H9 (cell line): Measurements from ENCODE around the gene SNCB. TPM values are rescaled to one million over a fixed set of nuclear protein-coding genes. Genes with fewer than 3 reads are reported as not detected.
A peak's percentile ranks its signal among the peaks of the same experiment; 100 is the strongest.

Source experiments
- DNase-seq: peaks from one replicate; pipeline ENCODE4 v3.0.0-alpha.2; 2017
- H2AFZ ChIP-seq: one replicate; pipeline ENCODE4 v1.6.1; 2013; ENCODE audit warnings: mild to moderate bottlenecking, low read length, control low read depth, moderate library complexity
- H2AK5ac ChIP-seq: 2 replicates; pipeline ENCODE4 v1.6.1; 2013; ENCODE audit warnings: low read length, control low read depth, mixed read lengths; ENCODE audit not compliant: insufficient read length
- H2BK120ac ChIP-seq: one replicate; pipeline ENCODE4 v1.6.1; 2013; ENCODE audit warnings: low read depth, mild to moderate bottlenecking, low read length, control low read depth, inconsistent platforms; ENCODE audit not compliant: poor library complexity, severe bottlenecking
- H2BK12ac ChIP-seq: 2 replicates; pipeline ENCODE4 v1.6.1; 2013; ENCODE audit warnings: low read length, control low read depth, mixed read lengths, low read depth; ENCODE audit not compliant: insufficient read length
- H2BK15ac ChIP-seq: 2 replicates; pipeline ENCODE4 v1.6.1; 2013; ENCODE audit warnings: low read depth, low read length, control low read depth
- H2BK20ac ChIP-seq: one replicate; pipeline ENCODE4 v1.6.1; 2013; ENCODE audit warnings: low read depth, mild to moderate bottlenecking, low read length, control low read depth, inconsistent platforms; ENCODE audit not compliant: poor library complexity, severe bottlenecking
- H2BK5ac ChIP-seq: 2 replicates; pipeline ENCODE4 v1.6.1; 2013; ENCODE audit warnings: low read length, control low read depth, mixed read lengths; ENCODE audit not compliant: insufficient read length
- H3K14ac ChIP-seq: 2 replicates; pipeline ENCODE4 v1.6.1; 2013; ENCODE audit warnings: low read length, control low read depth; ENCODE audit not compliant: insufficient read depth
- H3K18ac ChIP-seq: 2 replicates; pipeline ENCODE4 v1.6.1; 2013; ENCODE audit warnings: low read depth, mild to moderate bottlenecking, mixed read lengths, low read length, control low read depth; ENCODE audit not compliant: insufficient read length
- H3K23ac ChIP-seq: 2 replicates; pipeline ENCODE4 v1.6.1; 2013; ENCODE audit warnings: low read length, control low read depth, mixed read lengths, low read depth; ENCODE audit not compliant: insufficient read length
- H3K23me2 ChIP-seq: 2 replicates; pipeline ENCODE4 v1.6.1; 2013; ENCODE audit warnings: low read depth, mild to moderate bottlenecking, mixed read lengths, low read length, control low read depth; ENCODE audit not compliant: insufficient read length, poor library complexity, severe bottlenecking
- H3K27ac ChIP-seq: 2 replicates; pipeline ENCODE4 v1.5.1; 2013; ENCODE audit warnings: low read length, control low read depth, mixed read lengths, low read depth; ENCODE audit not compliant: insufficient read length
- H3K27me3 ChIP-seq: 2 replicates; pipeline ENCODE4 v1.6.1; 2013; ENCODE audit warnings: low read length, control low read depth, inconsistent platforms; ENCODE audit not compliant: insufficient read depth
- H3K4ac ChIP-seq: 2 replicates; pipeline ENCODE4 v1.6.1; 2013; ENCODE audit warnings: low read depth, mild to moderate bottlenecking, control low read depth, inconsistent platforms, low read length, moderate library complexity
- H3K4me1 ChIP-seq: 2 replicates; pipeline ENCODE4 v1.6.1; 2013; ENCODE audit warnings: low read length, control low read depth, inconsistent platforms; ENCODE audit not compliant: insufficient read depth
- H3K4me2 ChIP-seq: 2 replicates; pipeline ENCODE4 v1.6.1; 2013; ENCODE audit warnings: low read length, control low read depth, mixed read lengths; ENCODE audit not compliant: insufficient read length, insufficient read depth
- H3K56ac ChIP-seq: 2 replicates; pipeline ENCODE4 v1.6.1; 2013; ENCODE audit warnings: low read depth, mild to moderate bottlenecking, mixed read lengths, low read length, control low read depth; ENCODE audit not compliant: insufficient read length
- H3K79me1 ChIP-seq: 2 replicates; pipeline ENCODE4 v1.6.1; 2013; ENCODE audit warnings: low read depth, mild to moderate bottlenecking, moderate library complexity, low read length, control low read depth, inconsistent platforms; ENCODE audit not compliant: insufficient read depth, poor library complexity, severe bottlenecking
- H3K79me2 ChIP-seq: 2 replicates; pipeline ENCODE4 v1.6.1; 2013; ENCODE audit warnings: low read length, control low read depth, inconsistent platforms; ENCODE audit not compliant: insufficient read depth
- H3K9ac ChIP-seq: 2 replicates; pipeline ENCODE4 v1.6.1; 2013; ENCODE audit warnings: low read length, control low read depth, mixed read lengths; ENCODE audit not compliant: insufficient read length; ENCODE audit errors: extremely low read depth
- H3K9me3 ChIP-seq: one replicate; pipeline ENCODE4 v1.6.1; 2013; ENCODE audit warnings: low read depth, low read length, inconsistent platforms; ENCODE audit not compliant: control insufficient read depth
- H3T11ph ChIP-seq: one replicate; pipeline ENCODE4 v1.6.1; 2013; ENCODE audit warnings: mild to moderate bottlenecking, low read length, control low read depth, inconsistent platforms
- H4K20me1 ChIP-seq: one replicate; pipeline ENCODE4 v1.6.1; 2013; ENCODE audit not compliant: control insufficient read depth, insufficient read length, insufficient read depth
- H4K5ac ChIP-seq: 2 replicates; pipeline ENCODE4 v1.6.1; 2013; ENCODE audit warnings: low read depth, mild to moderate bottlenecking, mixed read lengths, low read length, control low read depth; ENCODE audit not compliant: insufficient read length
- H4K8ac ChIP-seq: replicated peaks from 2 replicates; pipeline ENCODE4 v1.6.1; 2013; ENCODE audit warnings: low read length, control low read depth, mixed read lengths, low read depth; ENCODE audit not compliant: insufficient read length
- H4K91ac ChIP-seq: 2 replicates; pipeline ENCODE4 v1.6.1; 2013; ENCODE audit warnings: low read depth, mild to moderate bottlenecking, moderate library complexity, mixed read lengths, low read length, control low read depth; ENCODE audit not compliant: insufficient read length
- H3K27ac Mint-ChIP-seq, 3 experiments: 2 replicates in 2 of 3; 3 replicates in 1 of 3; pipeline ENCODE4 v1.8.0; 2020 to 2021; ENCODE audit warnings: mixed read lengths in 3 of 3, mild to moderate bottlenecking in 1 of 3, moderate library complexity in 1 of 3
- H3K27me3 Mint-ChIP-seq: 2 replicates; pipeline ENCODE4 v1.8.0; 2021; ENCODE audit warnings: low read depth, mild to moderate bottlenecking, moderate library complexity, mixed read lengths
- H3K36me3 Mint-ChIP-seq, 3 experiments: 2 replicates in 2 of 3; 3 replicates in 1 of 3; pipeline ENCODE4 v1.8.0; 2020 to 2021; ENCODE audit warnings: low read depth in 3 of 3, mixed read lengths in 3 of 3; ENCODE audit not compliant: insufficient read depth in 1 of 3
- H3K4me1 Mint-ChIP-seq, 2 experiments: 2 replicates each; pipeline ENCODE4 v1.8.0; 2020; ENCODE audit warnings: mixed read lengths in 2 of 2
- H3K4me3 Mint-ChIP-seq, 2 experiments: 2 replicates in 1 of 2; 3 replicates in 1 of 2; pipeline ENCODE4 v1.8.0; 2020 to 2021; ENCODE audit warnings: mild to moderate bottlenecking in 2 of 2, mixed read lengths in 2 of 2, moderate library complexity in 1 of 2
- H3K9me3 Mint-ChIP-seq, 2 experiments: 2 replicates in 1 of 2; 3 replicates in 1 of 2; pipeline ENCODE4 v1.8.0; 2020; ENCODE audit warnings: mild to moderate bottlenecking in 2 of 2, mixed read lengths in 2 of 2, moderate library complexity in 1 of 2
- CTCF ChIP-seq: fragments of 200-600 bp; sonication (generic); conservative IDR thresholded peaks from 3 replicates; pipeline ENCODE4 v1.8.0; 2021; ENCODE audit warnings: antibody characterized with exemption, mild to moderate bottlenecking
- WGBS: extraction: QIAGEN DNeasy Blood & Tissue Kit; methylation state at CpG from one replicate; pipeline ENCODE4 v1.1.7; 2013; ENCODE audit warnings: missing lambda C conversion rate, low lambda C conversion rate, mixed read lengths; ENCODE audit not compliant: insufficient read length; ENCODE audit errors: extremely low coverage; 5-methylcytosine and 5-hydroxymethylcytosine counted together
- total RNA-seq: library from RNA; stranded (reverse); gene quantifications from 2 replicates; pipeline ENCODE4 v1.2.1, GENCODE V29; 2021

The SNCB gene
- total RNA-seq, 1 experiment from 2014 or later: 3.5 TPM

- H2BK5ac ChIP-seq: no peak overlapping the region
- H3K36me3 Mint-ChIP-seq: no peaks in the 10 kb centered on the region
- no peak overlapping the region for H4K5ac ChIP-seq
- H3K4me1 Mint-ChIP-seq: peaks cover 2 to 12% of the 10 kb centered on the region in 2 experiments; a peak in 3 of 4 replicates
- H3K9me3 ChIP-seq: no peaks in the 10 kb centered on the region
- no CpG with 5 or more reads among the region's 15 CpGs for WGBS
- H3K14ac ChIP-seq: no peak overlapping the region
- H3K79me2 ChIP-seq: no peaks in the 10 kb centered on the region
- H2AFZ ChIP-seq: no peak overlapping the region
- no peak overlapping the region for H3K56ac ChIP-seq
- H3K27ac ChIP-seq: no peak overlapping the region
- H3K23ac ChIP-seq: no peak overlapping the region
- no peak overlapping the region for H2AK5ac ChIP-seq
- H4K91ac ChIP-seq: no peak overlapping the region
- H2BK15ac ChIP-seq: no peak overlapping the region
- H3K79me1 ChIP-seq: no peaks in the 10 kb centered on the region
- H3K27me3 Mint-ChIP-seq: peaks cover 25% of the 10 kb centered on the region
- H3K4me2 ChIP-seq: no peak overlapping the region
- no peaks in the 10 kb centered on the region for H3K4me1 ChIP-seq
- no peak overlapping the region for H4K8ac ChIP-seq
- no peak overlapping the region for H3T11ph ChIP-seq
- no peak overlapping the region for H2BK20ac ChIP-seq
- no peaks in the 10 kb centered on the region for H4K20me1 ChIP-seq
- H3K23me2 ChIP-seq: no peaks in the 10 kb centered on the region
- H3K4ac ChIP-seq: no peak overlapping the region
- H2BK12ac ChIP-seq: no peak overlapping the region
- TF ChIP-seq CTCF: peak; percentile 73
- peak; percentile 92 for DNase-seq
- no peak overlapping the region for H3K9ac ChIP-seq
- no peak overlapping the region for H3K4me3 Mint-ChIP-seq
- peaks cover 2% of the 10 kb centered on the region; the same call in 1 of the 2 replicates for H3K27me3 ChIP-seq
- H3K27ac Mint-ChIP-seq: no peak overlapping the region
- H3K9me3 Mint-ChIP-seq: no peaks in the 10 kb centered on the region; a peak in 1 of 5 replicates
- H3K18ac ChIP-seq: no peak overlapping the region
- H2BK120ac ChIP-seq: no peak overlapping the region
These were observed 51.9 kb downstream of the SNCB start for GRCh38 chr5:176578391-176578808.
